Activated CD4-positive, alpha-beta T cell treated with anti-CD3 and anti-CD28 coated beads, Interleukin-2, amount 10 ng/mL, durations not matched to agents 7 days and 5 days (primary cell): ENCODE results near the gene TMEM244. TPM values are rescaled to one million over a fixed set of nuclear protein-coding genes. Genes with fewer than 3 reads are reported as not detected.

Experiments
- CTCF ChIA-PET: fragments of 350-600 bp; sonication (Branson Sonifier 250); formaldehyde crosslinking; loops from one replicate; lab custom pipeline; 2021; ENCODE audit warnings: antibody characterized with exemption; lab: Charles Lee
- POLR2A ChIA-PET: fragments of 350-600 bp; sonication (Branson Sonifier 250); formaldehyde crosslinking; loops from one replicate; lab custom pipeline; 2021; ENCODE audit warnings: antibody characterized with exemption; lab: Charles Lee
- DNase-seq: peaks from one replicate; pipeline ENCODE4 v3.0.0-alpha.2; 2020
- H3K27ac Mint-ChIP-seq: one replicate; pipeline ENCODE4 v1.8.0; 2021; ENCODE audit warnings: mild to moderate bottlenecking, moderate library complexity, mixed read lengths
- H3K27me3 Mint-ChIP-seq: one replicate; pipeline ENCODE4 v1.8.0; 2021; ENCODE audit warnings: mixed read lengths
- H3K36me3 Mint-ChIP-seq: one replicate; pipeline ENCODE4 v1.8.0; 2021; ENCODE audit warnings: low read depth, mixed read lengths
- H3K4me1 Mint-ChIP-seq: one replicate; pipeline ENCODE4 v1.8.0; 2021; ENCODE audit warnings: mixed read lengths
- H3K4me3 Mint-ChIP-seq: one replicate; pipeline ENCODE4 v1.8.0; 2021; ENCODE audit warnings: mild to moderate bottlenecking, moderate library complexity, mixed read lengths
- H3K9me3 Mint-ChIP-seq: one replicate; pipeline ENCODE4 v1.8.0; 2021; ENCODE audit warnings: mixed read lengths
- total RNA-seq, 2 experiments: library from RNA; stranded (reverse); gene quantifications; one replicate each; pipeline ENCODE4 v1.2.3, GENCODE V29; 2021

Gene TMEM244, protein sequence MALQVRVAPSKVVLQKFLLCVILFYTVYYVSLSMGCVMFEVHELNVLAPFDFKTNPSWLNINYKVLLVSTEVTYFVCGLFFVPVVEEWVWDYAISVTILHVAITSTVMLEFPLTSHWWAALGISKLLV
- total RNA-seq: not detected

DNA sequence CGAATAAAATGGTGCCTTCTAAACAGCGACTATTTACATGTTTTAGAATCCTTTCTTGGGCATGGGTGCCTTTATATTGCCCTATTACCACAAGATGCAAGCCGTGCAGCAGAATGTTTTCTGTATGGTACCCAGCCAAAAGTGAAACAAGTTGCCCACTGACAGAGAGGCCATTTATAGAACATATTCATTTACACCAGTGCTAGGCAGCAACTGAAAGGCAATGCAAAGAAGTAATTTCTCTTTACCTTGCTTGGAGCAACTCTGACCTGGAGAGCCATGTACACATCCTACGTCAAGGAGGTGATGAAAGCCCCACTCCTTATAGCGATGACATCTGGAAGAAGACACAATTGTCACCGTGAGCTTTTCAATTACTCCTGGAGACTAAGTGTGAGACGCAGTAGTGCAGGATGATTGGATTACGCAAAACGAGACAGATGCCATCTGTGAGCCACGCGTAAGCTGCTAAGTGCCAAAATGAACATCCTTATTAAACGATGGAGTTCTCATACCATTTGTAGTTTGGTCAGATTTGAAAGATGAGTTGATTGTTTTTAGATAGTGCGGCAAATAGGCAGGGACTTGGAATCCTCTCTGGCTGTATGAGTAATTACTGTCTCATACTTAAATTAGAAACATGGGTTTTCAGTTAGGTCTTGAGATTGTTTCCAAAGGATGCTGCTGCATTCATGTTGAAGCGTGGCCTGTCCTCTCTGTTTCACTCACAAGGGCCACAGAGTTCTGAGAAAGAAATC, at the start of gene TMEM244:
Gene TMEM244 (minus strand): TSS at position 408 of the 758 bp plus-strand sequence. CDS start 127 bp downstream, at position 281.
- peak; percentile 12 for DNase-seq
- peak within 1 kb of the TSS; percentile 81 for H3K27ac Mint-ChIP-seq
- peak within 1 kb of the TSS; percentile 70 for H3K4me3 Mint-ChIP-seq
- no peaks in the 10 kb centered on the region for H3K36me3 Mint-ChIP-seq
- no peaks in the 10 kb centered on the region for H3K27me3 Mint-ChIP-seq
- H3K4me1 Mint-ChIP-seq: peaks cover 14% of the 10 kb centered on the region
- POLR2A ChIA-PET: no interaction called here
- no peaks in the 10 kb centered on the region for H3K9me3 Mint-ChIP-seq
- CTCF ChIA-PET: no interaction called here

DNA sequence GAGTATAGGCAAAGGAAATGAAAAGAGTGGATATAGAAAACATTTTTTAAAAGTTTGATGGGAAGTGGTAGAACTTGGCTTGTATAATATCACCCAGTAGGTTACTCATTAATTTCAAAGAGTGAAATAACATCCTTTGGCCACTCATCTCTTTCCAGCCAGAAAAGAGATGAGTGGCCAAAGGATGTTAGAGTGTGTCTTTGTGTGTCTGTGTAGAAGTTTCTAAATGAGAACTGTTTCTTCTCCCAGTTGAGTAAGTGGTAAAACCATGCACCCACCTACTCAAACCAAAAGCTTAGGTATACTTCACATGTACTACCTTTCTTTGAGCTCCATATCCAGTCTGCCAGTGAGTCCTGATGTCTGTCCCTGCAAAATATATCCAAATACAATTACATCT, 47.7 kb upstream of the TMEM244 start:
- Mint-ChIP-seq H3K36me3 (no peaks in the 10 kb centered on the region), H3K27me3 (no peaks in the 10 kb centered on the region), H3K27ac (no peak overlapping the region), H3K4me3 (no peak overlapping the region), H3K4me1 (peaks cover 4% of the 10 kb centered on the region), H3K9me3 (no peaks in the 10 kb centered on the region)
- POLR2A ChIA-PET: no interaction called here
- CTCF ChIA-PET: no interaction called here
- no peak for DNase-seq

DNA sequence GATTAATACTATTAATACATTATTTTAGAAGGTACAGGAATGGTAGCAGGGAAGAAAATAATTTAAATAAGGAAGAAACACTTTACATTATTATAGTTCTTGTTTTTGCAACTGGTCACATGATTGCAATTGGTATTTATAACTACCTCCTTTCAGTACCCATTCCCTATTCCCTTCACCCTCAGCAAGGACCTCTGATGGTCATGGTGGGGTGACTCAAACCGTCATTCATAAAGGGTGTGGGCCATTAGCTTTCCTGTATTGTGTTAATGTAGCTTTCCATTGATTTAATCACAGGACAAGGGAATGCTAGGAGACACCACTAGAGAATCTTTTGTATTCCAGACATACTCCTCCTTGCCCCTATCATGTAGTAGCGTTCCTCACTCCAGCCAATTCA, 47.2 kb upstream of the TMEM244 start:
- POLR2A ChIA-PET: no interaction called here
- no peak overlapping the region for H3K4me3 Mint-ChIP-seq
- H3K9me3 Mint-ChIP-seq: no peaks in the 10 kb centered on the region
- peaks cover 4% of the 10 kb centered on the region for H3K4me1 Mint-ChIP-seq
- no peak overlapping the region for H3K27ac Mint-ChIP-seq
- H3K36me3 Mint-ChIP-seq: no peaks in the 10 kb centered on the region
- DNase-seq: no peak
- CTCF ChIA-PET: no interaction called here
- H3K27me3 Mint-ChIP-seq: no peaks in the 10 kb centered on the region

DNA sequence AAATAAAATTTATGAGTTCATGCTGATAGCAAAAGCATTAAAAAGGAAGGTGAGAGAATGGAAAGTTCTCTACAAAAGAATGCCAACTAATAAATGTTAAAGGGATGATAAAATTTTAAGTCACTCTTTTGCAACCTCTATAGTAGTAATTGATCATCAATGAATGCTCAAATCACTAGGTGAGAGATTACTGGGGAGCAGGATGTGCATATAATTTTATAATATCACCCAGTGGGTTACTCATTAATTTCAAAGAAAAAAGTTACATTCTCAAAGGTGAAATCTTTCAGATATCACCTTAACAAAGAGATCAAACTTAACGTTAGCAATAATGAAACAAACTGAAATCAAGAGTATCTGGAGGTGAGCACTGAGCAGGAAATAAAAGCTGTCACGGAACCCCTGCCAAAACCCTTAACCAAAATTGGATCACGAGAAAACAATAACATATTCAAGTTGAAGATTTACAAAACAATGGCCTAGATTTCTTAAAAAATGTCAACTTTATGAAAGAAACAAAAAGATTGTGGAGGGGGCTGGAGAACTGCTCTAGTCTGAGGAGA, 45.5 kb upstream of the TMEM244 start:
- H3K4me1 Mint-ChIP-seq: peaks cover 4% of the 10 kb centered on the region
- no peak for DNase-seq
- ChIA-PET CTCF (interaction anchor here (0.7 kb wide), 1 partner anchor 398 kb away, joined by 3 read pairs; no protein-coding TSS in a partner anchor), POLR2A (no interaction called here)
- no peak overlapping the region for H3K27ac Mint-ChIP-seq
- H3K36me3 Mint-ChIP-seq: no peaks in the 10 kb centered on the region
- peaks cover 8% of the 10 kb centered on the region for H3K27me3 Mint-ChIP-seq
- no peaks in the 10 kb centered on the region for H3K9me3 Mint-ChIP-seq
- H3K4me3 Mint-ChIP-seq: no peak overlapping the region

DNA sequence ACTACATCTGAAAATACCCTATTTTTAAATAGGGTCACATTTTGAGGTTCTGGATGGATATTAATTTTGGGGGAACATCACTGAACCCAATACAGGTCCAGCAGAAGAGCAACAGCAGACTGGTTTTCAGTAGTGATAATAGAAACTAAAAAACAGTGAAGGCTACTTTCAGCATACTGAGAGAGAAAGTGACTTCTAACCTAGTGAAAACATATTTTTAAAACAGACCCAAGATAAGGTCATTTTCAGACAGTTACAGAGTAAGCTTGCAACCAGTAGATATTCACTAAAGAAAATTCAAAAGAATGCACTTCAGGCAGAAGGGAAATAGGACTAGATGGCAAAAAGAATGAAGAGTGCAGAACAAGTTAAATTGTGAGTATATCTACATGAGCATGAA, 42.0 kb upstream of the TMEM244 start:
- POLR2A ChIA-PET: no interaction called here
- Mint-ChIP-seq H3K36me3 (no peaks in the 10 kb centered on the region), H3K27ac (no peak overlapping the region), H3K4me1 (peaks cover 4% of the 10 kb centered on the region), H3K9me3 (no peaks in the 10 kb centered on the region), H3K27me3 (peaks cover 13% of the 10 kb centered on the region), H3K4me3 (no peak overlapping the region)
- CTCF ChIA-PET: no interaction called here
- DNase-seq: no peak

DNA sequence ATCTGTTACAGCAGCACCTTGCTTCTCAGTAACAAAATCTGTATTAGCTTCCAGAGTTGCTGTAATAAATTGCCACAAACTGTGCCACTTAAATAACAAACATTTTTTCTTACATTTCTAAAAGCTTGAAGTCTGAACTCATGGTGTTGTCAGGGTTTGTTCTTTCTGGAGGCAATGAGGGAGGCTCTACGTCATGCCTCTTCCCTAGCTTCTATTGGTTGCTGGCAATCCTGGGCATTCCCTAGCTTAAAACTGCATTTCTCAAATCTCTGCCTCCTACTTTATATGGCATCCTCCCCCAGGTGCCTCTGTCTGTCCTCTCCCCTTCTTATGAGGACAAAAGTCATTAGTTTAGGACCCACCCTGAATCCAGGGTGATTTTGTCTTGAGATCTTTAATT, 41.6 kb upstream of the TMEM244 start:
- CTCF ChIA-PET: interaction anchor here (0.5 to 1.0 kb wide), 2 partner anchors 17 to 875 kb away, joined by 3 to 4 read pairs; no protein-coding TSS in a partner anchor
- Mint-ChIP-seq H3K27me3 (peaks cover 14% of the 10 kb centered on the region), H3K9me3 (no peaks in the 10 kb centered on the region), H3K27ac (no peak overlapping the region), H3K36me3 (no peaks in the 10 kb centered on the region), H3K4me1 (peaks cover 4% of the 10 kb centered on the region), H3K4me3 (no peak overlapping the region)
- POLR2A ChIA-PET: no interaction called here
- no peak for DNase-seq

DNA sequence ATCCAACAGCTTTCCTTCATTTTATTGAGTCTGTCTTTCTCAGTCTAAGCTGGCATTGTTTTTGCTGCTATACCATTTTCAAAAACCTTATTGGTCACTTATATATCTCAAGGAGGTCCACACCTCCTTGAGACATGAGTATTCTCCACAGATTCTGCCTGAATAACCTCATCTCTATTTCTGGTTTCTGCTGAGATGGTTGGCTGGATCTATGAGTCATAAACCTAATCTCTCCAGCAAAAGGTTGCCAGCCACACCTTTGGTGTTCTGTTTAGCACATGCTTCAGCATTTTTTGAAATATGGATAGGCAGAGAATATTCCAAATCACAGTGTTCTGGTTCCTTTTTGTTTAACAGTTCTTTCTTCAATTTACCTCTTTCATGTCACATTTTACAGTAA, 40.8 kb upstream of the TMEM244 start:
- ChIA-PET CTCF (interaction anchor here (0.7 to 1.2 kb wide), 3 partner anchors 16 to 1034 kb away, joined by 3 to 6 read pairs (median 4); no protein-coding TSS in a partner anchor), POLR2A (no interaction called here)
- H3K4me3 Mint-ChIP-seq: no peak overlapping the region
- peaks cover 1% of the 10 kb centered on the region for H3K4me1 Mint-ChIP-seq
- no peak for DNase-seq
- no peaks in the 10 kb centered on the region for H3K36me3 Mint-ChIP-seq
- no peaks in the 10 kb centered on the region for H3K9me3 Mint-ChIP-seq
- H3K27ac Mint-ChIP-seq: no peak overlapping the region
- peaks cover 17% of the 10 kb centered on the region for H3K27me3 Mint-ChIP-seq

DNA sequence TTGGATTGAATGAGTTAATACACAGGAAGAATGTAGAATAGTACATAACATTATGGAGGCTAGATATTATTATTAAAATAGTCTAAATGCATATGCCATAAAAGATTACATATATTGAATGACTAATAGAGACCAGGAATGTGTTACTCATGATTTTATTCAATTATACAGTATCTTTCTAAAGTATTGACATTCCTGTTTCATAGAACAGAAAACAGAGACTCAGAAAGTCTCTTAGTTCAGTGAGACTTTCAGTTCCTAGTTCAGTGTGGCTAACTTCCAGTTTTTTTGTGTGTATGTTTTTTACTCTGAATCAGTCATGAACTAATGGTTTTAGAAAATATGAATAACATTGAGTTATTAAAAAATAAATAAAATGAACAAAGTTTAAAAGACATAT, 34.6 kb upstream of the TMEM244 start:
- ChIA-PET POLR2A (no interaction called here), CTCF (no interaction called here)
- no peak for DNase-seq
- Mint-ChIP-seq H3K4me3 (no peak overlapping the region), H3K27ac (no peak overlapping the region), H3K27me3 (peaks cover 6% of the 10 kb centered on the region), H3K9me3 (no peaks in the 10 kb centered on the region), H3K36me3 (no peaks in the 10 kb centered on the region), H3K4me1 (peaks cover under 1% of the 10 kb centered on the region)

DNA sequence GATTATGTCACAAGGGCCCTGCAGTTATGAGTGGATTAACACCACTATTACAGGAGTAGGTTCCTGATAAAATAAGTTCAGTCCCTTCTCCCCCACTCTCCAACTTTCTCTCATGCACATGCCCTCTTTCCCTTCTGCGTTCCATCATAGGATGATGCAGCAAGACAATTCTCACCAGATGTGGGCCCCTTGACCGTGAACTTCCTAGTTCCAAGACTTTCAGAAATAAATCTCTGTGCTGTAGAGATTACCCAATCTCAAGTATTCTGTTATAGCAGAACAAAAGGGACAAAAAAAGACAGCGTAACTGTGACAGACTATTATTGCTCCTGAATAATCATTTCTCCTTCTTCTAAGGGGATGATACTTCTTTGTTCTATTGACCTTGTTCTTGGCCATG, 33.8 kb upstream of the TMEM244 start:
- Mint-ChIP-seq H3K27ac (no peak overlapping the region), H3K27me3 (peaks cover 4% of the 10 kb centered on the region), H3K9me3 (no peaks in the 10 kb centered on the region), H3K4me1 (peaks cover 6% of the 10 kb centered on the region), H3K4me3 (no peak overlapping the region), H3K36me3 (no peaks in the 10 kb centered on the region)
- ChIA-PET POLR2A (no interaction called here), CTCF (no interaction called here)
- no peak for DNase-seq

DNA sequence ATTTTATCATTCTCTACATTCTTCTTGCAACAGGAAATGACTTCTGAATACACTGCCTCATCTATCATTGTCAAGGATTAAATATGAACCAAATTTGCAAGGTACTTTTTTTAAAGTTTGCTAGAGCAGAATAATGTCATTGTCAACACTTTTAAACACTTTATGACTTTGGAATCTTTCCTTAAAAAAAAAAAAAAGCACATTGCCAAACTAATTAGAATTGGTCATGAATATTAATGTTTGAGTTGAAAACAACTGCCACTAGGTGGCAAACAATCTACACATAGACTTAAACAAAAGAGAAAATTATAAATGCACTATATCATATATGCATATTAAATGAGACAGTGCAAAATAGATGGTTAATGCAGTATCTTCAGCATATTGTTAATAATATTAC, 32.5 kb upstream of the TMEM244 start:
- Mint-ChIP-seq H3K4me3 (no peak overlapping the region), H3K9me3 (no peaks in the 10 kb centered on the region), H3K27me3 (peaks cover 4% of the 10 kb centered on the region), H3K27ac (no peak overlapping the region), H3K4me1 (peaks cover 6% of the 10 kb centered on the region), H3K36me3 (no peaks in the 10 kb centered on the region)
- ChIA-PET CTCF (no interaction called here), POLR2A (no interaction called here)
- no peak for DNase-seq

DNA sequence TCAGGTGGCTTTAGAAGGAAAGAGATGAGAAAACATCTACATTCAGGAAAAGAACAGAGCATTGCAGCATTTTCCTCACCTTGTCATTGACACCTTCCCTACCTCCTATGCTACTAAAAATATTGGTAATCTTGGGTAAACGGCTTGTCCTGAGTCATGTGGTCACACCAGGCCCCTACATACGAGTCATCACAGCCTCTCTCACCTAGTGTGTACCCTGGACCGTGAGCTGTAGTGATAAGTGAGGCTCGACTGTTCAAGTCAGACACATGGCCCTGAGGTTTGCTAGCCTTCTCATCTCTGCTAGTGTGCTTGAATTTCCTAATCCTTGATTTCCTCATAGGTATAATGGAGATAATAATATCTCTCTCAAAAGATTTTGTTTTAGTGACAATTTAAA, 29.6 kb upstream of the TMEM244 start:
- CTCF ChIA-PET: no interaction called here
- Mint-ChIP-seq H3K27ac (no peak overlapping the region), H3K4me3 (no peak overlapping the region), H3K9me3 (no peaks in the 10 kb centered on the region), H3K4me1 (peaks cover 6% of the 10 kb centered on the region), H3K27me3 (no peaks in the 10 kb centered on the region), H3K36me3 (no peaks in the 10 kb centered on the region)
- no peak for DNase-seq
- POLR2A ChIA-PET: no interaction called here

DNA sequence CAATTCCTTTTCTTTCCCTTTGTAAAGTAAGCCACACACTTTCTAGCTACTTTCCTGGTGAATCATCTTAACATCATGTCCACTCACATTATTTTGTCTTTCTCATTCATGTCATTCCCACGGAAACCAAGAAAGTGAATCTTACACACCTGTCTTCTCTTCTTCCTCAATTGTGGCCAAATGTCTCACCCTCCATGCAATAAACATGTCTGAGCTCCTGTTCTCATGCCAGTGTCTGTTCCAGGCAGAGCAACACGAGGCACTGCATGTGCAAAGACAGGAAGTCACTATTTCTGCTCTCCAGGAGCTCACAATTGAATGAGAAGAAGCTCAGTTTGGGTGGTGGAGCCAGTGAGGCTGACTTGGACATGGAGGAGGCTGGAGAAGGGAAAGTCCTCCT, 29.0 kb upstream of the TMEM244 start:
- Mint-ChIP-seq H3K9me3 (no peaks in the 10 kb centered on the region), H3K4me1 (peaks cover 6% of the 10 kb centered on the region), H3K27ac (no peak overlapping the region), H3K27me3 (no peaks in the 10 kb centered on the region), H3K4me3 (no peak overlapping the region), H3K36me3 (no peaks in the 10 kb centered on the region)
- DNase-seq: no peak
- ChIA-PET CTCF (no interaction called here), POLR2A (no interaction called here)

DNA sequence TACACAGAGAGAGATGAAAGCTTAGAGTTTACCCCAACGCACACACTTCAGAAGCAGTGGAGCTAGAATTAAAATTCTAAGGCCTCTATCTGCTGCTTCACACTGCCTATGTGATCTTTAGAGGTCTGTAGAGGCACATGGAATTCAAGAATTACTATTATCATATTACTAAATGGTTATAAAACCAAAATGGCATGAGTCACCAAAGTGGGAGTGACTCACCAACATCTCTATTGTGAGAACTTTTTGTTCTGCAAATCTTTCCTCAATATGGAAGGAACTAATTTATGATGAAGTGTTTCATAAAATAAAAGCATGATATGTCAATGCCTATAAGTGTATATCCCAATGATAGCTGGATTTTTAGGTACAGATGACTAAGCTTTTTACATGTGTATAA, 28.5 kb upstream of the TMEM244 start:
- Mint-ChIP-seq H3K27ac (no peak overlapping the region), H3K9me3 (no peaks in the 10 kb centered on the region), H3K4me3 (no peak overlapping the region), H3K4me1 (peaks cover 6% of the 10 kb centered on the region), H3K27me3 (no peaks in the 10 kb centered on the region), H3K36me3 (no peaks in the 10 kb centered on the region)
- ChIA-PET POLR2A (no interaction called here), CTCF (no interaction called here)
- no peak for DNase-seq
